ENCODE measurements around the gene SNW1. TPM values are rescaled to one million over a fixed set of nuclear protein-coding genes. Genes with fewer than 3 reads are reported as not detected.

SNW1 gene
- polyA plus RNA-seq (2011; rRNA removed) (34.8 and 40.2 TPM in 2 replicates), polyA minus RNA-seq (2011; rRNA and poly(A)+ RNA removed) (10.2 and 19.1 TPM in 2 replicates)

DNA sequence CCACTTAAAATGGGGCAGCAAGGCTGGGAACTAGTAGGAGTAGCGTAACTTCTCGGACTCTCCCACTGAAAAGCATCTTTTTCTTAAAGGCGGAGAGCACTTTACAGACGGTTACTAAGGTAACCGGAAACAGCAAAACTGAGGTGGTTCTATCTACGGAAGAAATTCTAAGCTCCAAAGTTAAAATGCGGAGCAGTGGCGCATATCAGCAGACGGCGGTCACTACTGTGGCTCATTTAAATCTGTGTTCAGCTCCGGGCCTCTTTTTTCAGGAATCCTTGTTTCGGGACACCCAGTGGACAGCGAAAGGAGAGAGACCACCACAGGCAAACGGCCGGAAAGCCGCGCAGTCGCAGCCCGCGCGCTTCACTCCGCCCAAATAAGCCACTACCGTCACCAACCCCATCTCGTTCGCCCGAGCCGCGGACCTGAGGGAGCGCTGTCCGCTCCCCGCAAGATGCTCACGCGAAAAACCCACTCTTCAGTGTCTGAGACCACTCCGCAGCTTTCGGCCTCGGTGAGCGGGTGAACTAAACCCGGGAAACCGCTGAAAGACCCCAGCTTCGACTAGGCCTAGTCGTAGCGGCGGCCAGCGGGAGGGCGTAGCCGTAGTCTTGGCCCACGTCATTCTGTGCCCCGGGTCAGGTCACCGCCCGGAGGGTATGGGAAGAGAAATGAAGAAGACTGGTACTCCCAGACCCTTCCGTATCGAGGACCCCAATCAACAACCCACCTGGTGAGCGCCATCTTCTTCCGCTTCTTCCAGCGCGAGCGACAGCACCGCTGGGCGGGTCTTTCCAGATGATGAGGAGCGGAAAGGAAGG lies at the start of gene SNW1:
TSS of gene SNW1 (minus strand) at position 776 of the 824 bp plus-strand sequence. CDS start at position 747, 29 bp downstream.
- peak; percentile 76 for DNase-seq (ENCODE audit: low read depth)

DNA sequence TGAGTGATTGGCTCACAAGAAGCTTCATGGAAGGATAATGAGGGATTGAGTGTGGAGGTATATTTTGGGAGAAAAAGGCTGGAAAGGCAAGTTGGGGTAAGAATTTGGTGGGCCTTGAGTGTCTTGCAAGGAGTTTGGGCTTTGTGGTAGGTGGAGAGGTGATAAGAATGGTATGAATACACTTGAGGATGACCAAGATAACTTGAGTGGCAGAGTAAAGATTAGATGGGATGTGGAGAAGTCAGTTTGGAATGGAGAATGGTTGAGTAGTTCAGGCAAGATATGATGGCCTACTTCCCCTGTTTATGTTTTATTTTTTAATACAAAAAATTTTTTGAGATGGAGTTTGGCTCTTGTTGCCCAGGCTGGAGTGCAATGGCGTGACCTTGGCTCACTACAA lies 48.1 kb upstream of the SNW1 start:
- no peak overlapping the region for H3K4me3 ChIP-seq (ENCODE audit: low read depth, low read length)
- no peaks in the 10 kb centered on the region for H3K27me3 ChIP-seq (ENCODE audit: control insufficient read depth, insufficient read depth, low read length)
- POLR2A ChIA-PET: no interaction called here
- DNase-seq (ENCODE audit: low read depth): no peak
- H3K36me3 ChIP-seq (ENCODE audit: control insufficient read depth, insufficient read depth, low read length): no peaks in the 10 kb centered on the region
- TF ChIP-seq, protein P1, sequence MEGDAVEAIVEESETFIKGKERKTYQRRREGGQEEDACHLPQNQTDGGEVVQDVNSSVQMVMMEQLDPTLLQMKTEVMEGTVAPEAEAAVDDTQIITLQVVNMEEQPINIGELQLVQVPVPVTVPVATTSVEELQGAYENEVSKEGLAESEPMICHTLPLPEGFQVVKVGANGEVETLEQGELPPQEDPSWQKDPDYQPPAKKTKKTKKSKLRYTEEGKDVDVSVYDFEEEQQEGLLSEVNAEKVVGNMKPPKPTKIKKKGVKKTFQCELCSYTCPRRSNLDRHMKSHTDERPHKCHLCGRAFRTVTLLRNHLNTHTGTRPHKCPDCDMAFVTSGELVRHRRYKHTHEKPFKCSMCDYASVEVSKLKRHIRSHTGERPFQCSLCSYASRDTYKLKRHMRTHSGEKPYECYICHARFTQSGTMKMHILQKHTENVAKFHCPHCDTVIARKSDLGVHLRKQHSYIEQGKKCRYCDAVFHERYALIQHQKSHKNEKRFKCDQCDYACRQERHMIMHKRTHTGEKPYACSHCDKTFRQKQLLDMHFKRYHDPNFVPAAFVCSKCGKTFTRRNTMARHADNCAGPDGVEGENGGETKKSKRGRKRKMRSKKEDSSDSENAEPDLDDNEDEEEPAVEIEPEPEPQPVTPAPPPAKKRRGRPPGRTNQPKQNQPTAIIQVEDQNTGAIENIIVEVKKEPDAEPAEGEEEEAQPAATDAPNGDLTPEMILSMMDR (IDR thresholded peaks at IDR 0.05; ENCODE audit: insufficient read depth, low read depth, low read length): no peak
- CTCF ChIA-PET: no interaction called here

More for the DNA sequence above, at the start of gene SNW1:
- Histone ChIP-seq H3K27me3 (ENCODE audit: control insufficient read depth, insufficient read depth, low read length) (no peaks in the 10 kb centered on the region), H3K4me3 (ENCODE audit: low read depth, low read length) (peak within 1 kb of the TSS; percentile 76), H3K36me3 (ENCODE audit: control insufficient read depth, insufficient read depth, low read length) (no peaks in the 10 kb centered on the region; the same call in 1 of the 2 replicates)
- TF ChIP-seq, protein P1 (IDR thresholded peaks at IDR 0.05; ENCODE audit: insufficient read depth, low read depth, low read length): 0 out of 2 replicates have a peak, but pooled peaks have one; percentile 7
- CTCF ChIA-PET: interaction anchor here (0.6 kb wide), 1 partner anchor 85 kb away, joined by 3 read pairs; no protein-coding TSS in a partner anchor
- POLR2A ChIA-PET: no interaction called here

DNA sequence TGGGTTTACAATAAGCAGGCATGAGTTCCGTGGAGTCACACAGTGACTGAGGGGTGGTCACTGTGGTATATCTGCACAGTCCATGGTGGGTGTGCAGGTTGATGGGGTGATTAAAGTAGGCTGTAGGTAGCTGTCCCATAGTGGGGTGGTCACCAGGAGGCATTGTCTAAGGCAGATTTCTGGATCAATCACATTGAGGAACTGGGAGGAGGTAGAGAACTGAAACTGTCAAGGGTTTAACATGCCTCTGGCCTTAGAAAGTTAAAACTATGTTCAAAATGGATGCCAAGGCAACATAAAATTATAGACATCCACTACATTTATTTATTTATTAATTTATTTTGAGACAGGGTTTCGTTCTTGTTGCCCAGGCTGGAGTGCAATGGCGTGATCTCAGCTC lies 47.3 kb upstream of the SNW1 start:
- ChIA-PET POLR2A (no interaction called here), CTCF (no interaction called here)
- no peak for DNase-seq (ENCODE audit: low read depth)
- Histone ChIP-seq H3K4me3 (ENCODE audit: low read depth, low read length) (no peak overlapping the region), H3K36me3 (ENCODE audit: control insufficient read depth, insufficient read depth, low read length) (no peaks in the 10 kb centered on the region), H3K27me3 (ENCODE audit: control insufficient read depth, insufficient read depth, low read length) (no peaks in the 10 kb centered on the region)
- TF ChIP-seq, protein P1 (IDR thresholded peaks at IDR 0.05; ENCODE audit: insufficient read depth, low read depth, low read length): no peak

DNA sequence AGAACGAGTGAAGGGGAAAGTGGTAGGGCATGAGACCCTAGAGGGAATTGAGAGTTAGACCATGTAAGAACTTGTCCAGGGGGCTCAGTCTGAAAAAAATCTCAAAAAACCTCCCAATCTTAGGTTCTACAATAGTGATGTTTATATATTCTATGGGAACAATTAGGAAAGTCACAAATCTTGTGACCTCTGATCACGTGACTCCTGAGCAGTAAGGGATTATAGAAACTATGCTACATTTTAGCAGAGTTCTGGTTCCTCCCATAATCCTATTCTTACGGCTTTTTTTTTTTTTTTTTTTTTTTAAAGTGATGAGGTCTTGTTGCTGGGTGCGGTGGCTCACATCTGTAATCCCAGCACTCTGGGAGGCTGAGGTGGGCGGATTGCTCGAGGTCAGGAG lies 44.8 kb upstream of the SNW1 start:
- ChIA-PET POLR2A (no interaction called here), CTCF (interaction anchor here (0.7 kb wide), 1 partner anchor 10 kb away, joined by 3 read pairs; no protein-coding TSS in a partner anchor)
- H3K36me3 ChIP-seq (ENCODE audit: control insufficient read depth, insufficient read depth, low read length): no peaks in the 10 kb centered on the region
- no peaks in the 10 kb centered on the region for H3K27me3 ChIP-seq (ENCODE audit: control insufficient read depth, insufficient read depth, low read length)
- no peak for DNase-seq (ENCODE audit: low read depth)
- H3K4me3 ChIP-seq (ENCODE audit: low read depth, low read length): no peak overlapping the region
- TF ChIP-seq, protein P1 (IDR thresholded peaks at IDR 0.05; ENCODE audit: insufficient read depth, low read depth, low read length): no peak

DNA sequence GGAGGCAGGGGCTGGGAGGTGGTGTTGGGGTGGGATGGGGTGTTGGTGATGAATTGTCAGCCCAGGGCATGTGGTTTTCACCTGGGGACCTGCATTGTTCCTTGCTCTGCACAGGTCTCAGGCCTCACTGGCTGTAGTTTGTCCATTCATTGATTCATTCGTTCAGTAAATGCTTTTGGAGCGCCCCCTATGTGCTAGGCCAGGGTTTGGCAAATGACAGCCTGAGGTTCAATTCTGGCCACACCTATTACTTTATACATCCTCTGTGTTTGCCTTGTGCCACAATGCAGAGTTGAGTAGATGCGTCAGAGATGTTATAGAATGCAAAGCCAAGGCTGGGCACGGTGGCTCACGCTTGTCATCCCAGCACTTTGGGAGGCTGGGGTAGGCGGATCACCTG lies 43.6 kb upstream of the SNW1 start:
- ChIA-PET CTCF (interaction anchor here (1.0 kb wide), 1 partner anchor 15 kb away, joined by 3 read pairs; no protein-coding TSS in a partner anchor), POLR2A (no interaction called here)
- TF ChIP-seq, protein P1 (IDR thresholded peaks at IDR 0.05; ENCODE audit: insufficient read depth, low read depth, low read length): no peak
- DNase-seq (ENCODE audit: low read depth): no peak
- Histone ChIP-seq H3K27me3 (ENCODE audit: control insufficient read depth, insufficient read depth, low read length) (no peaks in the 10 kb centered on the region), H3K4me3 (ENCODE audit: low read depth, low read length) (no peak overlapping the region), H3K36me3 (ENCODE audit: control insufficient read depth, insufficient read depth, low read length) (no peaks in the 10 kb centered on the region)
